ENCODE measurements around the gene HGFAC.
"Not testable (repeated sequence)": the region's sequence is repeated elsewhere in the genome, so short reads cannot be mapped to it uniquely, and the experiment has no call there.

Gene HGFAC

GRCh38 chr4:3411190-3411589 lies 30.6 kb upstream of the HGFAC start:
- DNase-seq (ENCODE audit: low read depth): not testable (repeated sequence)

- DNase-seq (ENCODE audit: low read depth): no peak
Measured at GRCh38 chr4:3411676-3412075, 30.1 kb upstream of the HGFAC start.

- no peak for DNase-seq (ENCODE audit: low read depth)
Measured at GRCh38 chr4:3412257-3413020, 29.3 kb upstream of the HGFAC start.

GRCh38 chr4:3413217-3413671 lies 28.5 kb upstream of the HGFAC start:
- no peak for DNase-seq (ENCODE audit: low read depth)

GRCh38 chr4:3413675-3414420 lies 27.9 kb upstream of the HGFAC start:
- DNase-seq (ENCODE audit: low read depth): no peak

- no peak for DNase-seq (ENCODE audit: low read depth)
Measured at GRCh38 chr4:3414421-3415279, 27.1 kb upstream of the HGFAC start.

GRCh38 chr4:3415471-3416141 lies 26.2 kb upstream of the HGFAC start:
- no peak for DNase-seq (ENCODE audit: low read depth)

- no peak for DNase-seq (ENCODE audit: low read depth)
Measured at GRCh38 chr4:3416270-3416669, 25.5 kb upstream of the HGFAC start.

- no peak for DNase-seq (ENCODE audit: low read depth)
Measured at GRCh38 chr4:3416821-3417221, 24.9 kb upstream of the HGFAC start.

GRCh38 chr4:3417448-3417847 lies 24.3 kb upstream of the HGFAC start:
- no peak for DNase-seq (ENCODE audit: low read depth)

- DNase-seq (ENCODE audit: low read depth): no peak
Measured at GRCh38 chr4:3418029-3418762, 23.6 kb upstream of the HGFAC start.

GRCh38 chr4:3419836-3420605 lies 21.7 kb upstream of the HGFAC start:
- no peak for DNase-seq (ENCODE audit: low read depth)

GRCh38 chr4:3420606-3420955 lies 21.2 kb upstream of the HGFAC start:
- no peak for DNase-seq (ENCODE audit: low read depth)

- no peak for DNase-seq (ENCODE audit: low read depth)
Measured at GRCh38 chr4:3420956-3421355, 20.8 kb upstream of the HGFAC start.

- DNase-seq (ENCODE audit: low read depth): no peak
Measured at GRCh38 chr4:3421470-3421869, 20.3 kb upstream of the HGFAC start.

- no peak for DNase-seq (ENCODE audit: low read depth)
Measured at GRCh38 chr4:3422241-3422801, 19.4 kb upstream of the HGFAC start.

- no peak for DNase-seq (ENCODE audit: low read depth)
Measured at GRCh38 chr4:3422808-3423297, 18.9 kb upstream of the HGFAC start.

- DNase-seq (ENCODE audit: low read depth): no peak
Measured at GRCh38 chr4:3423406-3423805, 18.4 kb upstream of the HGFAC start.

- no peak for DNase-seq (ENCODE audit: low read depth)
Measured at GRCh38 chr4:3423952-3424351, 17.8 kb upstream of the HGFAC start.

- no peak for DNase-seq (ENCODE audit: low read depth)
Measured at GRCh38 chr4:3424522-3425095, 17.2 kb upstream of the HGFAC start.

Data from stimulated activated CD8-positive, alpha-beta memory T cell treated with anti-CD3 and anti-CD28 coated beads, Interleukin-7, amount 100 ng/mL, for 24 hours (primary cell).